Mesothelial cell of epicardium (in vitro differentiated cells): Measurements from ENCODE around the gene SLC37A4. TPM values are rescaled to one million over a fixed set of nuclear protein-coding genes. Genes with fewer than 3 reads are reported as not detected.
"Not testable (repeated sequence)": the region's sequence is repeated elsewhere in the genome, so short reads cannot be mapped to it uniquely, and the experiment has no call there.

ENCODE experiments used
- DNase-seq, 2 experiments: peaks; one replicate each; pipeline ENCODE4 v3.0.0; 2021; ENCODE audit warnings: low spot score in 2 of 2; ENCODE audit not compliant: unreplicated experiment in 2 of 2
- H3K27ac Mint-ChIP-seq: 2 replicates; pipeline ENCODE4 v1.8.0; 2021; ENCODE audit warnings: mixed read lengths
- H3K27me3 Mint-ChIP-seq: 2 replicates; pipeline ENCODE4 v1.8.0; 2021; ENCODE audit warnings: low read depth, mixed read lengths
- H3K36me3 Mint-ChIP-seq: 2 replicates; pipeline ENCODE4 v1.8.0; 2021; ENCODE audit warnings: mixed read lengths
- H3K4me1 Mint-ChIP-seq: 2 replicates; pipeline ENCODE4 v1.8.0; 2021; ENCODE audit warnings: mixed read lengths
- H3K4me3 Mint-ChIP-seq: 2 replicates; pipeline ENCODE4 v1.8.0; 2021; ENCODE audit warnings: mild to moderate bottlenecking, moderate library complexity, mixed read lengths
- H3K9me3 Mint-ChIP-seq: 2 replicates; pipeline ENCODE4 v1.8.0; 2021; ENCODE audit warnings: mixed read lengths
- CTCF ChIP-seq: fragments of 200-600 bp; sonication (generic); IDR thresholded peaks from one replicate; pipeline ENCODE4 v1.5.0; 2021; ENCODE audit warnings: antibody characterized with exemption; ENCODE audit not compliant: unreplicated experiment
- total RNA-seq: library from RNA; stranded (reverse); gene quantifications from 3 replicates; pipeline ENCODE4 v1.2.1, GENCODE V29; 2021

Gene SLC37A4
- total RNA-seq, 1 donor from 2014 or later, result 35.3 TPM

GRCh38 chr11:119047205-119047604 is 16.5 kb upstream of the SLC37A4 start:
- Mint-ChIP-seq H3K27ac (no peak overlapping the region), H3K4me1 (no peaks in the 10 kb centered on the region), H3K9me3 (no peaks in the 10 kb centered on the region), H3K4me3 (no peak overlapping the region), H3K36me3 (peaks cover 38% of the 10 kb centered on the region), H3K27me3 (no peaks in the 10 kb centered on the region)
- no peak for TF ChIP-seq CTCF
- no peak for DNase-seq

DNA sequence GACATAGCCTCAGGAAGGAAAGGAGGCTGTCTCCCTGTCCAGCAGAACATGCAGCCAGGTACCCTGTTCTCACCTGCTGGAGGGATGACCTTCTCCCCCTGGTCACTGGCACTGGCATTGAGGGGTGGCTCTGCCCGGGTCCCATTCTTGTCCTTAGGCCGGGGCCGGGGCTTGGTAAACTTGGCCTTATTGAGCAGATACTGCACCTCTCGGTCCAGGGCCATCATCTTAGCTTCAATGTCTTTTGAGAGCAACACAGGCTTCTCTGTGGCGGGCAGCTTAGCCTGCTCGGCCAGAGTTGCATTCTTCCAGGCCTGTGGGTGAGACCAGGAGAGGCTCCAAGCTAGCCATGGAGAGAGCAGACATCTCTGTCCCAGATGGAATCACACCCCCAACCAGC is 15.8 kb upstream of the SLC37A4 start:
- Mint-ChIP-seq H3K36me3 (peaks cover 33% of the 10 kb centered on the region), H3K9me3 (no peaks in the 10 kb centered on the region), H3K4me3 (no peak overlapping the region), H3K27ac (no peak overlapping the region), H3K27me3 (no peaks in the 10 kb centered on the region), H3K4me1 (no peaks in the 10 kb centered on the region)
- DNase-seq, result no peak
- no peak for TF ChIP-seq CTCF

DNA sequence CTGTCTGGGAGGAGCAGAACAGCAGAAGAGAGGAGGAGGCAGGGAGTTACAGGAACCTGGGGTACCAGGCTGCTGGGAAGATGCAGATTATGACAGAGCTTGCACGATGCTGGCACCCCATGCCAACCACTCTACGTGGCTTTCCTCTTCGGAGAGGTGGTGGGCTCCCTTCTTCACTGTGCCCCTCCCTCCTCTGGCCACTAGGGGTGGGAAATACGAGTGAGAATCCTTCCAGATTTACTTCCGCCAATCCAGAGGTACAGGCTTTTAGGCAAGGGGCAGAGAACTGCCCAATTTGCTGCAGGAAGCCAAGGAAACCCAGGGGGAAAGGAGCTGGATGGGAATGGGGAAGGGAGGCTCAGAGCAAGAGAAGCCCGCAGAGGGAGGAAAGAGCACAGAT is 14.0 kb upstream of the SLC37A4 start:
- Mint-ChIP-seq H3K4me3 (no peak overlapping the region), H3K27ac (no peak overlapping the region), H3K9me3 (no peaks in the 10 kb centered on the region), H3K4me1 (no peaks in the 10 kb centered on the region), H3K36me3 (peaks cover 26% of the 10 kb centered on the region), H3K27me3 (no peaks in the 10 kb centered on the region)
- no peak for DNase-seq
- peak; percentile 40 for TF ChIP-seq CTCF

- no peak overlapping the region for H3K27ac Mint-ChIP-seq
Observed at GRCh38 chr11:119042927-119043326, 12.2 kb upstream of the SLC37A4 start.

DNA sequence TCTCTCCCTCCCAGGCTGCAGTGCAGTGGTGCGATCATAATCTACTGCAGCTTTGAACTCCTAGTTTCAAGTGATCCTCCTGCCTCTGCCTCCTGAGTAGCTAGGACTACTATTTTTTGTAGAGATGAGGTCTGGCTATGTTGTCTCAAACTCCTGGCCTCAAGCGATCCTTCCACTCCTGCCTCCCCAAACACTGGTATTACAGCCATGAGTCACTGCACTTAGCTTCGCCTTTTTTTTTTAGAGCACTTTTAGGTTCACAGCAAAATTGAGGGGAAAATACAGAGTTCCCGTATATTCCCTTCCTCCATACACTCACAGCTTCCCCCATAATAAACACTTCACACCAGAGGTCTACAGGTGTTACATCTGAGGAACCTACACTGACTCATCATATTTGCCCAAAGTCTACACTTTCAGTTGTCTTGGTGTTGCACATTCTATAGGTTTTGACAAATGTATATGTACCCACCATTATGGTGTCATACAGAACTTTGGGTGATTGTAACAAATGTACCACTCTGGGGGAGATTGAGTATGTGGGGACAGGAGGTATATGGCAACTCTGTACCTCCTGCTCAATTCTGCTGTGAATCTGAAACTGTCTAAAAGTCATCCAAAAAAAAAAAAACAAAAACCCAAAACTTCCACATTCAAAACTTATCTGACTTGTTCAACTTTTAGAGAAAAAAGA is 11.3 kb upstream of the SLC37A4 start:
- Mint-ChIP-seq H3K27ac (no peak overlapping the region), H3K4me1 (no peaks in the 10 kb centered on the region), H3K27me3 (no peaks in the 10 kb centered on the region), H3K9me3 (no peaks in the 10 kb centered on the region), H3K36me3 (peaks cover 8% of the 10 kb centered on the region), H3K4me3 (no peak overlapping the region)
- no peak for DNase-seq
- no peak for TF ChIP-seq CTCF

More at GRCh38 chr11:119042927-119043326, 12.2 kb upstream of the SLC37A4 start:
- no peak overlapping the region for H3K4me3 Mint-ChIP-seq
- no peaks in the 10 kb centered on the region for H3K27me3 Mint-ChIP-seq
- H3K36me3 Mint-ChIP-seq, result peaks cover 15% of the 10 kb centered on the region
- no peak for DNase-seq
- no peaks in the 10 kb centered on the region for H3K4me1 Mint-ChIP-seq
- TF ChIP-seq CTCF, result no peak
- H3K9me3 Mint-ChIP-seq, result no peaks in the 10 kb centered on the region

DNA sequence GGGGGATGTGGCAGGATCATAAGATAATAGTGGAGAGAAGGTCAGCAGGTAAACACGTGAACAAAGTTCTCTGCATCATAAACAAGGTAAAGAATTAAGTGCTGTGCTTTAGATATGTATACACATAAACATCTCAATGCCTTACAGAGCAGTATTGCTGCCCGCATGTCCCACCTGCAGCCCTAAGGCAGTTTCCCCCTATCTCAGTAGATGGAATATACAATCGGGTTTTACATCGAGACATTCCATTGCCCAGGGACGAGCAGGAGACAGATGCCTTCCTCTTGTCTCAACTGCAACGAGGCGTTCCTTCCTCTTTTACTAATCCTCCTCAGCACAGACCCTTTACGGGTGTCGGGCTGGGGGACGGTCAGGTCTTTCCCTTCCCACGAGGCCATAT is 8.8 kb upstream of the SLC37A4 start:
- not testable (repeated sequence) for H3K4me1 Mint-ChIP-seq, H3K36me3 Mint-ChIP-seq, DNase-seq, H3K4me3 Mint-ChIP-seq, H3K27me3 Mint-ChIP-seq, H3K27ac Mint-ChIP-seq, H3K9me3 Mint-ChIP-seq
